NCI-H526 (cell line): ENCODE results near the gene CAMKMT.

Experiments used
- DNase-seq, 2 experiments: peaks; one replicate each; lab custom pipeline; 2025; lab: John Stamatoyannopoulos, UW

CAMKMT gene

GRCh38 chr2:44598330-44599119 lies 236.8 kb downstream of the CAMKMT start:
- no peak for DNase-seq

- no peak for DNase-seq
Measured at GRCh38 chr2:44599130-44599529, 237.4 kb downstream of the CAMKMT start.

GRCh38 chr2:44602446-44602845 lies 240.7 kb downstream of the CAMKMT start:
- DNase-seq: no peak

GRCh38 chr2:44605511-44605910 lies 243.8 kb downstream of the CAMKMT start:
- DNase-seq: no peak

GRCh38 chr2:44612276-44612675 lies 250.5 kb downstream of the CAMKMT start:
- DNase-seq: no peak

- DNase-seq: no peak
Measured at GRCh38 chr2:44614940-44615339, 253.2 kb downstream of the CAMKMT start.

- no peak for DNase-seq
Measured at GRCh38 chr2:44615950-44616518, 254.3 kb downstream of the CAMKMT start.

GRCh38 chr2:44616667-44617155 lies 255.0 kb downstream of the CAMKMT start:
- DNase-seq: no peak

- no peak for DNase-seq
Measured at GRCh38 chr2:44618251-44619023, 256.7 kb downstream of the CAMKMT start.

- no peak for DNase-seq
Measured at GRCh38 chr2:44620189-44620990, 258.6 kb downstream of the CAMKMT start.

GRCh38 chr2:44623622-44624351 lies 262.0 kb downstream of the CAMKMT start:
- DNase-seq: no peak

GRCh38 chr2:44628297-44628696 lies 266.6 kb downstream of the CAMKMT start:
- DNase-seq: no peak

- DNase-seq: no peak
Measured at GRCh38 chr2:44632931-44633689, 271.4 kb downstream of the CAMKMT start.

- no peak for DNase-seq
Measured at GRCh38 chr2:44635725-44636124, 274.0 kb downstream of the CAMKMT start.

GRCh38 chr2:44638649-44639048 lies 276.9 kb downstream of the CAMKMT start:
- no peak for DNase-seq

- DNase-seq: no peak
Measured at GRCh38 chr2:44639399-44639798, 277.7 kb downstream of the CAMKMT start.

- DNase-seq: no peak
Measured at GRCh38 chr2:44642123-44642857, 280.5 kb downstream of the CAMKMT start.

GRCh38 chr2:44645937-44646336 lies 284.2 kb downstream of the CAMKMT start:
- DNase-seq: no peak

- DNase-seq: no peak
Measured at GRCh38 chr2:44649381-44649780, 287.6 kb downstream of the CAMKMT start.

GRCh38 chr2:44650796-44651195 lies 289.0 kb downstream of the CAMKMT start:
- DNase-seq: no peak
